Measurements from ENCODE around the gene PPP2R5A. TPM values are rescaled to one million over a fixed set of nuclear protein-coding genes. Genes with fewer than 3 reads are reported as not detected.

PPP2R5A gene
- total RNA-seq, 4 donors from 2014 or later = 38.9 to 51.8 (median 45.3) TPM

- no peaks in the 10 kb centered on the region for H3K27me3 ChIP-seq
- no peak overlapping the region for H3K27ac ChIP-seq
- H3K9me3 ChIP-seq = peaks cover 0 to 7% (median 0%) of the 10 kb centered on the region in 4 donors
- H3K4me3 ChIP-seq = no peak overlapping the region
- H3K4me1 ChIP-seq = no peaks in the 10 kb centered on the region
- H3K36me3 ChIP-seq = no peaks in the 10 kb centered on the region
- TF ChIP-seq, protein P1, sequence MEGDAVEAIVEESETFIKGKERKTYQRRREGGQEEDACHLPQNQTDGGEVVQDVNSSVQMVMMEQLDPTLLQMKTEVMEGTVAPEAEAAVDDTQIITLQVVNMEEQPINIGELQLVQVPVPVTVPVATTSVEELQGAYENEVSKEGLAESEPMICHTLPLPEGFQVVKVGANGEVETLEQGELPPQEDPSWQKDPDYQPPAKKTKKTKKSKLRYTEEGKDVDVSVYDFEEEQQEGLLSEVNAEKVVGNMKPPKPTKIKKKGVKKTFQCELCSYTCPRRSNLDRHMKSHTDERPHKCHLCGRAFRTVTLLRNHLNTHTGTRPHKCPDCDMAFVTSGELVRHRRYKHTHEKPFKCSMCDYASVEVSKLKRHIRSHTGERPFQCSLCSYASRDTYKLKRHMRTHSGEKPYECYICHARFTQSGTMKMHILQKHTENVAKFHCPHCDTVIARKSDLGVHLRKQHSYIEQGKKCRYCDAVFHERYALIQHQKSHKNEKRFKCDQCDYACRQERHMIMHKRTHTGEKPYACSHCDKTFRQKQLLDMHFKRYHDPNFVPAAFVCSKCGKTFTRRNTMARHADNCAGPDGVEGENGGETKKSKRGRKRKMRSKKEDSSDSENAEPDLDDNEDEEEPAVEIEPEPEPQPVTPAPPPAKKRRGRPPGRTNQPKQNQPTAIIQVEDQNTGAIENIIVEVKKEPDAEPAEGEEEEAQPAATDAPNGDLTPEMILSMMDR (IDR thresholded peaks at IDR 0.05) = no peak
- TF ChIP-seq POLR2A (IDR thresholded peaks at IDR 0.05) = no peak
- no peak for DNase-seq
Observed at GRCh38 chr1:212396638-212397037, 111.4 kb downstream of the PPP2R5A start.

- TF ChIP-seq, protein P1 (IDR thresholded peaks at IDR 0.05) = no peak
- no peak for TF ChIP-seq POLR2A (IDR thresholded peaks at IDR 0.05)
- peaks cover 0 to 7% (median 0%) of the 10 kb centered on the region in 4 donors for H3K9me3 ChIP-seq
- H3K27ac ChIP-seq = no peak overlapping the region
- no peak overlapping the region for H3K4me3 ChIP-seq
- H3K27me3 ChIP-seq = no peaks in the 10 kb centered on the region
- no peaks in the 10 kb centered on the region for H3K4me1 ChIP-seq
- H3K36me3 ChIP-seq = no peaks in the 10 kb centered on the region
- DNase-seq = no peak
Observed at GRCh38 chr1:212397171-212397570, 112.0 kb downstream of the PPP2R5A start.

DNA sequence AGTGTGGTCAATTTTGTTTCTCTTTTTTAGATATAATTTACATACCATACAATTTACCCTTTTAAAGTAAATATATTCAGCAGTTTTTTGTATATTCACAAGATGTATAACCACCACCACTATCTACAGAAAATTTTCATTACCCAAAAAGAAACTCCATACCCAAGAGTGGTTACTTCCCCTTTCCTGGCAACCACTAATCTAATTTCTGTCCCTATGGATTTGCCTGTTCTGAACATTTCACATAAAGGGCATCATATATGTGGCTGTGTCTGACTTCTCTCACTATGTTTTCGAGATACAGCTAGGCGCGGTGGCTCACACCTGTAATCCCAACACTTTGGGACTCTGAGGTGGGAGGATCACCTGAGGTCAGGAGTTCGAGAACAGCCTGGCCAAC lies 115.8 kb downstream of the PPP2R5A start:
- Histone ChIP-seq H3K4me1 (no peaks in the 10 kb centered on the region), H3K27ac (no peak overlapping the region)

GRCh38 chr1:212401838-212402582 lies 116.8 kb downstream of the PPP2R5A start:
- Histone ChIP-seq H3K27ac (no peak overlapping the region), H3K4me1 (no peaks in the 10 kb centered on the region), H3K36me3 (peaks cover 0 to 8% (median 0%) of the 10 kb centered on the region in 3 donors), H3K4me3 (no peak overlapping the region), H3K27me3 (no peaks in the 10 kb centered on the region), H3K9me3 (no peaks in the 10 kb centered on the region)
- TF ChIP-seq POLR2A (IDR thresholded peaks at IDR 0.05) = no peak
- TF ChIP-seq, protein P1 (IDR thresholded peaks at IDR 0.05) = no peak
- DNase-seq = no peak

More for the DNA sequence above, 115.8 kb downstream of the PPP2R5A start:
- no peak for TF ChIP-seq POLR2A (IDR thresholded peaks at IDR 0.05)
- TF ChIP-seq, protein P1 (IDR thresholded peaks at IDR 0.05) = no peak
- no peak overlapping the region for H3K4me3 ChIP-seq
- H3K36me3 ChIP-seq = no peaks in the 10 kb centered on the region
- DNase-seq = no peak
- no peaks in the 10 kb centered on the region for H3K27me3 ChIP-seq
- peaks cover 0 to 5% (median 0%) of the 10 kb centered on the region in 4 donors for H3K9me3 ChIP-seq

DNA sequence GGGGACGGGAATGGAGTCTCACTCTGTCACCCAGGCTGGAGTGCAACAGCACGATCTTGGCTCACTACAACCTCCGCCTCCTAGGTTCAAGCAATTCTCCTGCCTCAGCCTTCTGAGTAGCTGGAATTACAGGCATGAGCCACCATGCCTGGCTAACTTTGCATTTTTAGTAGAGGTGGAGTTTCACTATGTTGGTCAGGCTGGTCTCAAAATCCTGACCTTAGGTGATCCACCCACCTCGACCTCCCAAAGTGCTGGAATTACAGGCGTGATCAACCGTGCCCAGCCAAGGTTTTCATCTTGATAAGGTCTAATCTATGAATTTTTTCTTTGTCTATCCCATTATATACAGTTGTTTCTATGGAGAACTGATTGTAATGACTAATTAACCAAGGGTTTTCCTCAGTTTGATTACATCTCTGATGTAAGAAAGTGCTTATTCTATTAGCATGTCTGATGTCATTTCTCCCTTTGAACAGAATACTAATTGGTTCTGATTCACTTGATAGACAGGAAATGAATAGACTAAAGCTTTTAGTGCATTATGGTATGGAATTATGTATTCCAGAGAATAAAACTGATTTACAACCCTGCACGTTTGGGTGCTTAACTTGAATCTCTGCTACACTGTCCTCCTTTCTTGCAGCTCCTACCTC lies 117.6 kb downstream of the PPP2R5A start:
- no peak for DNase-seq
- Histone ChIP-seq H3K36me3 (peaks cover 0 to 16% (median 0%) of the 10 kb centered on the region in 3 donors), H3K27me3 (no peaks in the 10 kb centered on the region), H3K27ac (no peak overlapping the region), H3K9me3 (no peaks in the 10 kb centered on the region), H3K4me3 (no peak overlapping the region), H3K4me1 (no peaks in the 10 kb centered on the region)
- no peak for TF ChIP-seq POLR2A (IDR thresholded peaks at IDR 0.05)
- TF ChIP-seq, protein P1 (IDR thresholded peaks at IDR 0.05) = no peak

Data from Peyer's patch (tissue), 4 donors.